Brain microvascular endothelial cell (primary cell): Measurements from ENCODE around the gene ARMC9.

Source experiments
- DNase-seq: peaks from one replicate; pipeline ENCODE4 v3.0.0-alpha.2; 2020
- H3K27ac ChIP-seq: fragments of 250-450 bp; sonication (Bioruptor Pico); 2 replicates; pipeline ENCODE4 v1.5.1; 2020; ENCODE audit warnings: mild to moderate bottlenecking, moderate library complexity
- H3K27me3 ChIP-seq: fragments of 250-450 bp; sonication (Bioruptor Pico); replicated peaks from 2 replicates; pipeline ENCODE4 v1.5.1; 2020; ENCODE audit warnings: mild to moderate bottlenecking
- H3K36me3 ChIP-seq: fragments of 250-450 bp; sonication (Bioruptor Pico); replicated peaks from 2 replicates; pipeline ENCODE4 v1.5.1; 2020; ENCODE audit warnings: mild to moderate bottlenecking
- H3K4me3 ChIP-seq: 2 replicates; pipeline ENCODE4 v1.5.1; 2011; ENCODE audit warnings: low read depth, mild to moderate bottlenecking, control low read depth, low read length, moderate library complexity
- CTCF ChIP-seq: IDR thresholded peaks from 2 replicates; pipeline ENCODE4 v1.5.1; 2011; ENCODE audit warnings: low read depth, mild to moderate bottlenecking, moderate library complexity, low read length, control low read depth, inconsistent platforms; ENCODE audit errors: missing control alignments
- in situ Hi-C: cut with HindIII; loops from 2 replicates; pipeline ENCODE4 v1.10.0; 2017; ENCODE audit warnings: low sequenced_read_pairs, low pct_ligation_motif_present

ARMC9 gene

DNA sequence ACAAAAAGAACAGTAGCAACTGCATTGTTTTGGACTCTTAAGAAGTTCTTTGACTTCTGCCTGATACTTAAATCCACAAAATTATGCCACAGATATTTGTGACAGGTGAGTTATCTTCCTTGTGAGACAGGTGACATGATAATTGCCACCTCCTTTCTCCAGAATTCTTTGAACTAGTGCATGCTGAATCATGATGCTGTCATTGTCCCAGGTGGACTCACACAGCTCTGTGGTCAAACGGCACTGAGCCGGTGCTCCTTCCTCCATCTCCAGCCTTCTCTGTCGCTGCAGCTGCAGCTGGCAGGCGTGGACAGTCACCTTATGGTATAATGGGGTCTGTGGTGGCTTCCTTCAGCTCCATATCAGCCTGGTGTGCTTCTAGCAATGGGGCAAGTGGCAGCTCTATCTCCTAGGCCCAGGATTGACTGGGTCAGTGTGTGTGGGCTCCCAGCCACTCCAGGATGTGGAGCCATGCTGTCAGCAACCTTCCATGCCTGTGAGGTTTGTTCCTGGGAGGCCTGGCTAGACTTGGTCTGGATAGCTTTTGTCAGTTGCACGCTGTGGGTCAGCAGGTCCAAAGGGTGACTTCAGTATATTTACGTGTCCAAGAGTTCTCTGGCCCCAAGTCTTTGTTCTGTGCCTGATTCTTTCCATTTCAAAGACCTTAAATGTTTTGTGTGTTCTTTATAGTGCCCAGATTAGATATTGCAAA, 15.7 kb downstream of the ARMC9 start:
- in situ Hi-C loops, result no loop called here
- no peak for TF ChIP-seq CTCF

GRCh38 chr2:231218366-231218765, 19.9 kb downstream of the ARMC9 start:
- no peak for TF ChIP-seq CTCF
- in situ Hi-C loops, result no loop called here
- Histone ChIP-seq H3K27ac (no peak overlapping the region), H3K4me3 (no peak overlapping the region), H3K36me3 (peaks cover 58% of the 10 kb centered on the region), H3K27me3 (no peaks in the 10 kb centered on the region)
- DNase-seq, result no peak

More for the DNA sequence above, 15.7 kb downstream of the ARMC9 start:
- Histone ChIP-seq H3K27ac (no peak overlapping the region), H3K36me3 (peaks cover 58% of the 10 kb centered on the region), H3K27me3 (no peaks in the 10 kb centered on the region), H3K4me3 (no peak overlapping the region)
- DNase-seq, result no peak

- Histone ChIP-seq H3K4me3 (no peak overlapping the region), H3K36me3 (peaks cover 52% of the 10 kb centered on the region), H3K27me3 (no peaks in the 10 kb centered on the region), H3K27ac (no peak overlapping the region)
- in situ Hi-C loops, result no loop called here
- DNase-seq, result no peak
- no peak for TF ChIP-seq CTCF
These were observed 20.9 kb downstream of the ARMC9 start for GRCh38 chr2:231219289-231219688.

DNA sequence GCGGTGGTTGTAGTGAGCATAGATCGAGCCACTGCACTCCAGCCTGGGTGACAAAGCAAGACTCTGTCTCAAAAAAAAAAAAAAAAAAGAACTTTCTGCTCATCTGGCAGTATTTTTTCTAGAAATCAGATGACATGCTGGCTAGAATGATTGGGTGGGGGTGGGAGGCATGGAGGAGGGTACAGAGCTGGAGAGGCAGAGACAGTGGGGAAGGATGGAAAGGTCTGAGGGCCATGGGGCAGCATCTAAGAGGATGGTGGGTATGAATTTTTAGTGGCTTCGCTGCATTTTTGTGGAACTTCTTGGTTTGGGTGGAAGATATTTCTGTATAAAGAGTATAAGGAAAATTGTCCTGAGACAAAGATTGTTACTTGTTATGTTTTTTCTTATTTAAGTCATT, 23.3 kb downstream of the ARMC9 start:
- no peak overlapping the region for H3K4me3 ChIP-seq
- H3K27me3 ChIP-seq, result no peaks in the 10 kb centered on the region
- in situ Hi-C loops, result no loop called here
- no peak for DNase-seq
- H3K36me3 ChIP-seq, result peaks cover 50% of the 10 kb centered on the region
- TF ChIP-seq CTCF, result no peak
- H3K27ac ChIP-seq, result peak overlapping the region; percentile 79

GRCh38 chr2:231222318-231223000, 24.0 kb downstream of the ARMC9 start:
- DNase-seq, result peak; percentile 68
- peaks cover 45% of the 10 kb centered on the region for H3K36me3 ChIP-seq

More at GRCh38 chr2:231222318-231223000, 24.0 kb downstream of the ARMC9 start:
- H3K4me3 ChIP-seq, result no peak overlapping the region
- H3K27me3 ChIP-seq, result no peaks in the 10 kb centered on the region
- in situ Hi-C loops, result no loop called here
- no peak for TF ChIP-seq CTCF
- H3K27ac ChIP-seq, result peak overlapping the region; percentile 79
